Suprapubic skin (tissue), 4 donors: Measurements from ENCODE around the gene POLG2. TPM values are rescaled to one million over a fixed set of nuclear protein-coding genes. Genes with fewer than 3 reads are reported as not detected.

Experiments used
- DNase-seq, 2 donors: peaks; one replicate each; pipeline ENCODE4 v3.0.0-alpha.2; 2019; ENCODE audit warnings: low spot score in 2 of 2
- H3K27ac ChIP-seq: fragments of 200-600 bp; sonication (generic); one replicate; pipeline ENCODE4 v1.5.1; 2019
- H3K27me3 ChIP-seq: fragments of 200-600 bp; sonication (generic); one replicate; pipeline ENCODE4 v1.5.1; 2019
- H3K36me3 ChIP-seq: fragments of 200-600 bp; sonication (generic); one replicate; pipeline ENCODE4 v1.5.1; 2019
- H3K4me1 ChIP-seq: fragments of 200-600 bp; sonication (generic); one replicate; pipeline ENCODE4 v1.5.1; 2019
- H3K4me3 ChIP-seq: fragments of 200-600 bp; sonication (generic); one replicate; pipeline ENCODE4 v1.5.1; 2019; ENCODE audit warnings: mild to moderate bottlenecking
- H3K9me3 ChIP-seq: fragments of 200-600 bp; sonication (generic); one replicate; pipeline ENCODE4 v1.5.1; 2019
- CTCF ChIP-seq, 2 donors: fragments of 200-600 bp in 1 of 2; fragments of 450-650 bp in 1 of 2; sonication (generic) in 1 of 2; IDR thresholded peaks; one replicate each; pipeline ENCODE4 v1.5.1; 2016 to 2019; ENCODE audit warnings: antibody characterized with exemption in 2 of 2, mild to moderate bottlenecking in 1 of 2, moderate library complexity in 1 of 2
- EP300 ChIP-seq: sonication (generic); formaldehyde crosslinking; IDR thresholded peaks from one replicate; pipeline ENCODE4 v1.6.1; 2017; ENCODE audit warnings: antibody characterized with exemption
- POLR2A ChIP-seq, 2 donors: fragments of 450-650 bp; IDR thresholded peaks; one replicate each; pipeline ENCODE4 v1.6.1; 2017; ENCODE audit warnings: antibody characterized with exemption in 2 of 2, mild to moderate bottlenecking in 2 of 2, moderate library complexity in 2 of 2
- POLR2AphosphoS5 ChIP-seq, 3 donors: sonication (generic); formaldehyde crosslinking; IDR thresholded peaks; one replicate each; pipeline ENCODE4 v1.6.1; 2017; ENCODE audit warnings: antibody characterized with exemption in 3 of 3
- WGBS: methylation state at CpG from one replicate; pipeline ENCODE4 v1.1.5; 2018; 5-methylcytosine and 5-hydroxymethylcytosine counted together
- total RNA-seq, 4 donors: library from RNA; depleted of rRNA; stranded (reverse); fragments of >200 nt; gene quantifications; one replicate each; pipeline ENCODE4 v1.1.0, GENCODE V29; 2016

The POLG2 gene
- total RNA-seq, 4 donors from 2014 or later, result 2.7 to 23.2 (median 5.0) TPM

DNA sequence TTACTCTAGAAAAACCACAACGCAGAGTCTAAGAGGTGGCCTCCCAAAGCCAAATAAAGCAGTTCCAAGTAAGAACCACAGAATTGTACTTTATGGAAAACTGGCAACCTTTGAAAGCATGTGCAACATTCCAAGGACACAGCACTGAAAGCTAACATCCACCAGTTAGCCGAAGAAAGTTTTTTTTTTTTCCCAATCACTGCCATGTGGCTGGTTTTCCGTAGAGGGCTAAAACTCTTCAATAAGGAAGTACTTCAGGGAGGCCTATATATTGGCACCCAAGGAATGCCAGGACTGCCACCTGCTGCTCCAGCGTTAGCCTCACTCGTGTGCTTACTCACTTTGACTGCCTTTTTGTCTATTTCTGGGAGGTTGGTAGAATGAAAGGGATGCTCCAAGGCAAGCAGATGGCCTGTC, 35.1 kb upstream of the POLG2 start:
- H3K4me1 ChIP-seq, result peaks cover 6% of the 10 kb centered on the region
- peaks cover 100% of the 10 kb centered on the region for H3K36me3 ChIP-seq
- TF ChIP-seq EP300 (no peak), POLR2A (IDR thresholded peaks at IDR 0.05) (no peak), CTCF (IDR thresholded peaks at IDR 0.05) (no peak), POLR2AphosphoS5 (IDR thresholded peaks at IDR 0.05) (no peak)
- H3K4me3 ChIP-seq, result no peak overlapping the region
- WGBS, result 41% methylated on average over 5 of the region's 5 CpGs
- H3K27ac ChIP-seq, result no peak overlapping the region
- H3K27me3 ChIP-seq, result no peaks in the 10 kb centered on the region
- no peak for DNase-seq
- no peaks in the 10 kb centered on the region for H3K9me3 ChIP-seq

GRCh38 chr17:64529221-64529620, 32.4 kb upstream of the POLG2 start:
- TF ChIP-seq CTCF (IDR thresholded peaks at IDR 0.05) (no peak), POLR2AphosphoS5 (IDR thresholded peaks at IDR 0.05) (no peak), POLR2A (IDR thresholded peaks at IDR 0.05) (no peak), EP300 (no peak)
- WGBS, result 95% methylated on average over 5 of the region's 5 CpGs
- no peaks in the 10 kb centered on the region for H3K27me3 ChIP-seq
- DNase-seq, result no peak
- no peaks in the 10 kb centered on the region for H3K9me3 ChIP-seq
- H3K4me3 ChIP-seq, result no peak overlapping the region
- H3K27ac ChIP-seq, result no peak overlapping the region
- H3K36me3 ChIP-seq, result peaks cover 99% of the 10 kb centered on the region
- peaks cover 6% of the 10 kb centered on the region for H3K4me1 ChIP-seq

DNA sequence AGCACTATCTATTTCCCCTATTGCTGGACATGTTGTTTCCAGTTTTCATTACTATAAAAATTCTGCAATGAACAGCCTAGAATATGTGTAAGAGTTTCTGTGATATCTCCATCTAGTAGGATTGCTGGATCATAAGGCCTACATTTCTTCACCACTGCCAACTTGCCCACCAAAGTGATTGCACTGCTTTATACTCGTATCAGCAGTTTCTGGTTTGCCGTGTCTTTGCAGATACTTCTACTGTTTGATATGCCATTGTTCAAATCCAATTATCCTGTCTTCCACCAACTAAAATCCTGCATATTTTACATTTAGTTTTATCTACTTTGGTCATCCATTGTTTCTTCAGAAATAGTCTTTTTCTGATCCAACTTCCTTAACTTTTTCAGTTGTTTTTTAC, 31.1 kb upstream of the POLG2 start:
- Histone ChIP-seq H3K27ac (no peak overlapping the region), H3K9me3 (no peaks in the 10 kb centered on the region), H3K4me3 (no peak overlapping the region), H3K36me3 (peaks cover 97% of the 10 kb centered on the region), H3K27me3 (no peaks in the 10 kb centered on the region), H3K4me1 (peaks cover 6% of the 10 kb centered on the region)
- DNase-seq, result no peak
- WGBS, result 87% methylated on average over 2 of the region's 2 CpGs
- TF ChIP-seq POLR2A (IDR thresholded peaks at IDR 0.05) (no peak), POLR2AphosphoS5 (IDR thresholded peaks at IDR 0.05) (no peak), CTCF (IDR thresholded peaks at IDR 0.05) (no peak), EP300 (no peak)

- Histone ChIP-seq H3K9me3 (no peaks in the 10 kb centered on the region), H3K36me3 (peaks cover 97% of the 10 kb centered on the region), H3K27ac (no peak overlapping the region), H3K4me3 (no peak overlapping the region), H3K4me1 (no peaks in the 10 kb centered on the region), H3K27me3 (no peaks in the 10 kb centered on the region)
- DNase-seq, result no peak
- TF ChIP-seq EP300, result no peak
- WGBS, result 95% methylated on average over 6 of the region's 6 CpGs
Observed at GRCh38 chr17:64520359-64520758, 23.5 kb upstream of the POLG2 start.

DNA sequence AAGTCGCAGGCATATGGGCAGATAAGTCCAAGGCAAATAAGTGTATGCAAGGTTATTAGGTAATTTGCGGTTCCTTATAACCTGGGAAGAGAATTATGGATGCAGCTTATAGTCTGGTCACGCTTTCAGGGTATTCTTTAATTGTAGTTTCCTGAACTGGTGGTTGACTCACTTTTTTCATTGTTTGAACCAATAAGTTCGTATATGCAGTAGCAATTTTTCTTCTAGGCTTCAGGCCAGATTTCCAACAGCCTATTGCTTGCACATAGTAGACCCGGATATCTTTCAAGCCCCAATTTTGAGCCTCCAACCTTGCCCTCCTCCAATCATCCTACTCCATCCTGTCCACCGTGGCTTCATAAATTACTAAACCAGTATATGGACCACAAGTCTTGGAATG, 22.7 kb upstream of the POLG2 start:
- Histone ChIP-seq H3K4me3 (no peak overlapping the region), H3K9me3 (no peaks in the 10 kb centered on the region), H3K27ac (no peak overlapping the region), H3K36me3 (peaks cover 97% of the 10 kb centered on the region), H3K27me3 (no peaks in the 10 kb centered on the region), H3K4me1 (no peaks in the 10 kb centered on the region)
- no peak for TF ChIP-seq POLR2AphosphoS5 (IDR thresholded peaks at IDR 0.05)
- no peak for TF ChIP-seq POLR2A (IDR thresholded peaks at IDR 0.05)
- no peak for TF ChIP-seq CTCF (IDR thresholded peaks at IDR 0.05)
- TF ChIP-seq EP300, result no peak
- no peak for DNase-seq
- 93% methylated on average over 6 of the region's 6 CpGs for WGBS

- no peak overlapping the region for H3K4me3 ChIP-seq
- no peak for DNase-seq
- H3K36me3 ChIP-seq, result peaks cover 92% of the 10 kb centered on the region
- no peak overlapping the region for H3K27ac ChIP-seq
- no peaks in the 10 kb centered on the region for H3K4me1 ChIP-seq
- 95% methylated on average over 1 of the region's 1 CpG for WGBS
- TF ChIP-seq POLR2A (IDR thresholded peaks at IDR 0.05), result no peak
- no peak for TF ChIP-seq CTCF (IDR thresholded peaks at IDR 0.05)
- TF ChIP-seq POLR2AphosphoS5 (IDR thresholded peaks at IDR 0.05), result no peak
- TF ChIP-seq EP300, result no peak
- no peaks in the 10 kb centered on the region for H3K9me3 ChIP-seq
- no peaks in the 10 kb centered on the region for H3K27me3 ChIP-seq
Observed at GRCh38 chr17:64515829-64516228, 19.0 kb upstream of the POLG2 start.
